Brain microvascular endothelial cell (primary cell): ENCODE results near the gene XPO1.
A peak's percentile ranks its signal among the peaks of the same experiment; 100 is the strongest.
"Not testable (repeated sequence)": the region's sequence is repeated elsewhere in the genome, so short reads cannot be mapped to it uniquely, and the experiment has no call there.

Experiments
- DNase-seq: peaks from one replicate; pipeline ENCODE4 v3.0.0-alpha.2; 2020
- H3K27ac ChIP-seq: fragments of 250-450 bp; sonication (Bioruptor Pico); 2 replicates; pipeline ENCODE4 v1.5.1; 2020; ENCODE audit warnings: mild to moderate bottlenecking, moderate library complexity
- H3K27me3 ChIP-seq: fragments of 250-450 bp; sonication (Bioruptor Pico); replicated peaks from 2 replicates; pipeline ENCODE4 v1.5.1; 2020; ENCODE audit warnings: mild to moderate bottlenecking
- H3K36me3 ChIP-seq: fragments of 250-450 bp; sonication (Bioruptor Pico); replicated peaks from 2 replicates; pipeline ENCODE4 v1.5.1; 2020; ENCODE audit warnings: mild to moderate bottlenecking
- H3K4me3 ChIP-seq: 2 replicates; pipeline ENCODE4 v1.5.1; 2011; ENCODE audit warnings: low read depth, mild to moderate bottlenecking, control low read depth, low read length, moderate library complexity
- in situ Hi-C: cut with HindIII; loops from 2 replicates; pipeline ENCODE4 v1.10.0; 2017; ENCODE audit warnings: low sequenced_read_pairs, low pct_ligation_motif_present
- TF ChIP-seq, protein P1 (sequence below): IDR thresholded peaks from 2 replicates; pipeline ENCODE4 v1.5.1; 2011; ENCODE audit warnings: low read depth, mild to moderate bottlenecking, moderate library complexity, low read length, control low read depth, inconsistent platforms; ENCODE audit errors: missing control alignments

Gene XPO1

DNA sequence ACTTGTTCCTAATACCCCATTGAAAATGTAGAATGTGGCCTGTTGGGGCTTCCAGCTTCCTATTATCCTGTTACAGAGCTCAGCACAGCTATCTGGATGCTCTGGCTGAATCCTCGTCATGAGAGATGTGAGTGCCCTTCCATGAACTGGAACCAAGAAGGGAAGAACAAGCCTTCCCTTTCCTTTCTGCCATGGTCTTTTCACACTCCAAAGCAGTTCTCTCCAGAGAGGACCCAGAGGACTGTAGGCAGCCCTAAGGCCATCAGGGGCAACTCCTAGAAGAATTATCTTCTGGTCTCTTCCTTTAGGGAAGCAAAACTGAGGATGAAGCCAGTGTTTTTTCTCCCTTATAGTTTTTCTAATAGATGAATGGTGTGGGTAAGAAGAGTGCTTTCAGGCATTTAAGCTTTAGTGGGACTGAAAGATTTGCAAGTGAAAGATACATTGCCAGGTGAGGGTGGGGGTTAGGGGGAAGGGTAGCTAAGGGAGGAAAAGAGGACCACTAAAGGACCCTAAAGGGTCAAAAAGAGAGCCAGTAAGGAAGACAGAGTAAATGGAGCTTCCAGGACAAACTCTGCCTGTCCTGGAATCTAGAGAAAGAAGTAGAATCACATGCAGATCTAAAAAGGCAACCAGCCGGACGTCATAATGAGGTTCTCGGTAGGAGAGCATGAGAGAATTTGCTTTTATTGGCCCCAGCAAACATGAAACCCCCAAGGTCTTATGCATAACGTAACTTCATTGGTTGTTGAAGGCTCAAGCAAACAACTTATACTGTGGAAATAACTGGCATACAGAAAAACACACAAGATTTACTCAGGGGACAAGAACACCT lies 12.4 kb upstream of the XPO1 start:
- peak; percentile 5 for DNase-seq
- TF ChIP-seq, protein P1, sequence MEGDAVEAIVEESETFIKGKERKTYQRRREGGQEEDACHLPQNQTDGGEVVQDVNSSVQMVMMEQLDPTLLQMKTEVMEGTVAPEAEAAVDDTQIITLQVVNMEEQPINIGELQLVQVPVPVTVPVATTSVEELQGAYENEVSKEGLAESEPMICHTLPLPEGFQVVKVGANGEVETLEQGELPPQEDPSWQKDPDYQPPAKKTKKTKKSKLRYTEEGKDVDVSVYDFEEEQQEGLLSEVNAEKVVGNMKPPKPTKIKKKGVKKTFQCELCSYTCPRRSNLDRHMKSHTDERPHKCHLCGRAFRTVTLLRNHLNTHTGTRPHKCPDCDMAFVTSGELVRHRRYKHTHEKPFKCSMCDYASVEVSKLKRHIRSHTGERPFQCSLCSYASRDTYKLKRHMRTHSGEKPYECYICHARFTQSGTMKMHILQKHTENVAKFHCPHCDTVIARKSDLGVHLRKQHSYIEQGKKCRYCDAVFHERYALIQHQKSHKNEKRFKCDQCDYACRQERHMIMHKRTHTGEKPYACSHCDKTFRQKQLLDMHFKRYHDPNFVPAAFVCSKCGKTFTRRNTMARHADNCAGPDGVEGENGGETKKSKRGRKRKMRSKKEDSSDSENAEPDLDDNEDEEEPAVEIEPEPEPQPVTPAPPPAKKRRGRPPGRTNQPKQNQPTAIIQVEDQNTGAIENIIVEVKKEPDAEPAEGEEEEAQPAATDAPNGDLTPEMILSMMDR: no peak
- no peaks in the 10 kb centered on the region for H3K36me3 ChIP-seq
- no peak overlapping the region for H3K4me3 ChIP-seq
- H3K27me3 ChIP-seq: no peaks in the 10 kb centered on the region
- in situ Hi-C loops: no loop called here
- no peak overlapping the region for H3K27ac ChIP-seq

DNA sequence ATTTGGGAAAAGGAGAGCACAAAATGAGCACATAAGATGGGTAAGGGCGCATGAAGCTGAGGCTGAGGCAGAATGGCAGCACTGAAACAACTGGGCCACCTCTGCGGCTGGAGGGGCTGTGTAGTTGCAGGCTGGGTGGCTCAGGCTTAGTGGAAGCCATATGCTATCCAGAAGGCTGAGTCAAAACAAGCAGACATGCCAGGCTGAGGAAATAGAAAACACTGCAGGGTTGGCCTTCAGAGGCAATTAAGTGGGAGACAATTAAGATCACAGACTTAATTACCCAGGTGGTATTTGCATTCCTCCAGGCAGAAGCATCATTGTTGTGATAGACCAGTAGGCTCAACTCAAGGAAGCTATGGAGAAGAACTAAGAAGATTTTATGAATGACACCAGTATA lies 11.4 kb upstream of the XPO1 start:
- DNase-seq: no peak
- in situ Hi-C loops: no loop called here
- TF ChIP-seq, protein P1: no peak
- H3K27me3 ChIP-seq: no peaks in the 10 kb centered on the region
- H3K27ac ChIP-seq: no peak overlapping the region
- H3K36me3 ChIP-seq: no peaks in the 10 kb centered on the region
- no peak overlapping the region for H3K4me3 ChIP-seq

DNA sequence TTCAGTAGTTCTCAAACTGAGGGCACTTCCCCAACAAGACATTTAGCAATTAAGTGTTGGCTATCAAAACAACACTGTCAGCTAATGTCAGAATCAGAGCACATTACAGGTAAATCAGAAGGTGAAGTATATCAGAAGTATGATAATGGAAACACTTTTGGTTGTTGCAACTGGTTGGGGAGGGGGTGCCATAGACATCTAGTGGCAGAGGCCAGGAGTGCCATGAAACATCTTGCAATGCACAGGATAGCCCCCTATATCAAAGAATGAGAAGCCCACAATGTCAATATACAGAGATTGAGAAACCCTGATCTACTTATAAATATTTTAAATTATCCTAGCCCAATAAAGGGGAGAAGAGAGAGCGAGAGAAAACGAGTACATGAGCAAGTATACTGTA lies 4.9 kb upstream of the XPO1 start:
- no peak overlapping the region for H3K4me3 ChIP-seq
- no peak overlapping the region for H3K27ac ChIP-seq
- TF ChIP-seq, protein P1: peak; percentile 13
- no peaks in the 10 kb centered on the region for H3K27me3 ChIP-seq
- no peaks in the 10 kb centered on the region for H3K36me3 ChIP-seq
- in situ Hi-C loops: no loop called here
- DNase-seq: no peak

DNA sequence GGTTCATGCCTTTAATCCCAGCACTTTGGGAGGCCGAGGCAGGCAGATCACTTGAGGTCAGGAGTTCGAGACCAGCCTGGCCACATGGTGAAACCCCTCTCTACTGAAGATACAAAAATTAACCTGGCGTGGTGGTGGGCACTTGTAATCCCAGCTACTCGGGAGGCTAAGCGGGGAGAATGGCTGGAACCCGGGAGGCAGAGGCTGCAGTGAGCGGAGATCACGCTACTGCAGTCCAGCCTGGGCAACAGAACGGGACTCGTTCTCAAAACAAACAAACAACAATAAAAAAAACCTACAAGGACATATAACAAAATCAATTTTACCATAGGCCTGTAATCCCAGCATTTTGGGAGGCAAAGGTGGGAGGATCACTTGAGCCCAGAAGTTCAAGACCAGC lies 2.0 kb upstream of the XPO1 start:
- in situ Hi-C loops: not testable (repeated sequence)

DNA sequence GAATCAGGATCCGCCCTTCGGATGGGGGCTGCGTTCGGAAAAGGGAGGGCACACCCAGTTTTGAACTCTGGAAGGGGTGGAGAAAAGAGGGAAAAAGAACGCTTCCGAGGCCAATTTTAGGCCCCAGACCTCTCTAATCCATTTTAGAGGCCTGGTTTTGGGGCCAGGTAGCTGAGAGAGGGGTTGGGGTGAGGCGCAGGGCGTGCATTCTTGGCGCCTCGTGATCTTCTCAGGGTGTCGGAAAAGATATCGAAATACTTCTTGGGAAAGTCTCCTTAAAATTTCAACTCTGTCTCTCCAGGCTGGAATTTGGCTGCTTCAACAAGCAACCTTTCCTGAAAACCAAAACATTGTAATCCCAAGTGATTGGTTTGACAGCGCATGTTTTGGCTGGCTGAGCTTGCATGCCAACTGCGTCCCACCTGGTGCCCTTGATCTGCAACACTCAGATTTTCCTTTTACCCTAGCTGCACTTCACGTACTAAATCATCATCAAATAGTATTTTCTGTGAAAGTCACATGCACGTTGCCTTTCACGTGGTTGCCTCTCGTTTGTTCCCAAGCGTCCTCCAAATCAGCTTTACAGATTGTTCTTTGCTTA lies 864 bp upstream of the XPO1 start:
- in situ Hi-C loops: no loop called here
- Histone ChIP-seq H3K27me3 (no peaks in the 10 kb centered on the region), H3K4me3 (peak overlapping the region; percentile 60), H3K27ac (peak overlapping the region; percentile 90), H3K36me3 (no peaks in the 10 kb centered on the region)
- no peak for DNase-seq
- TF ChIP-seq, protein P1: no peak

More for the DNA sequence above, 2.0 kb upstream of the XPO1 start:
- H3K4me3 ChIP-seq, H3K27ac ChIP-seq, DNase-seq, H3K27me3 ChIP-seq, H3K36me3 ChIP-seq: not testable (repeated sequence)

DNA sequence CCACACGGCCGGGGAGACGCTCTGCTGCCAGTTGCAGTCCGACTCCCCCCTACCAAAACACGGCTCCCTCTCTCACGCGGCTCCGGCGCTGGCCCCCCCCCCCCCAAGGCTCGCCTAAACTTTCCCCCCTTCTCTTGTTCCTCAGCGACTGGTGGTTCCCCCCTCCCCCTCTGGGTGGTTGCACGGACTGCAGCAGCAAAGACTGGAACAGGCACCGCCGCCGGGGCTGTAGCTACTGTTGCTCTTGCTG lies 281 bp downstream of the XPO1 start:
- TF ChIP-seq, protein P1: no peak
- peak overlapping the region; percentile 60 for H3K4me3 ChIP-seq
- peak overlapping the region; percentile 90 for H3K27ac ChIP-seq
- no peaks in the 10 kb centered on the region for H3K27me3 ChIP-seq
- DNase-seq: no peak
- no peaks in the 10 kb centered on the region for H3K36me3 ChIP-seq
- in situ Hi-C loops: no loop called here
